Measurements from ENCODE around the gene ARHGAP40.

Gene ARHGAP40

DNA sequence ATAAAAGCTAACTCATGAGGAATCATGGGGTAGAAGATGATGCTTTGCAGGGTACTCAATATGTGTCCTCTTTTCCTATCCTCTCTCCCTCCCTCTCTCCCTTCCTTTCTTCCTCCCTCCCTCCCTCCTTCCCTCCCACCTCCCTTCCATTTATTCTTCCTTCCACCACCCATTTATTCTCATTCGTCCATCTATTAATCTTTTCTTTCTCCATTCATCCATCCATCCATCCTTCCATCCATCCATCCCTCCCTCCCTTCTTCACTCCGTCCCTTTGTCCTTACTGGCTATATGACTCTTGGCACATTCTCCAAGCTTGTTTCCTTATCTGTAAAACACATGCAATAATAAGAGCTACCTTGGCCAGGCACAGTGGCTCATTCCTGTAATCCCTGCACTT, 40.9 kb downstream of the ARHGAP40 start (continued):
- TF ChIP-seq, protein P1, sequence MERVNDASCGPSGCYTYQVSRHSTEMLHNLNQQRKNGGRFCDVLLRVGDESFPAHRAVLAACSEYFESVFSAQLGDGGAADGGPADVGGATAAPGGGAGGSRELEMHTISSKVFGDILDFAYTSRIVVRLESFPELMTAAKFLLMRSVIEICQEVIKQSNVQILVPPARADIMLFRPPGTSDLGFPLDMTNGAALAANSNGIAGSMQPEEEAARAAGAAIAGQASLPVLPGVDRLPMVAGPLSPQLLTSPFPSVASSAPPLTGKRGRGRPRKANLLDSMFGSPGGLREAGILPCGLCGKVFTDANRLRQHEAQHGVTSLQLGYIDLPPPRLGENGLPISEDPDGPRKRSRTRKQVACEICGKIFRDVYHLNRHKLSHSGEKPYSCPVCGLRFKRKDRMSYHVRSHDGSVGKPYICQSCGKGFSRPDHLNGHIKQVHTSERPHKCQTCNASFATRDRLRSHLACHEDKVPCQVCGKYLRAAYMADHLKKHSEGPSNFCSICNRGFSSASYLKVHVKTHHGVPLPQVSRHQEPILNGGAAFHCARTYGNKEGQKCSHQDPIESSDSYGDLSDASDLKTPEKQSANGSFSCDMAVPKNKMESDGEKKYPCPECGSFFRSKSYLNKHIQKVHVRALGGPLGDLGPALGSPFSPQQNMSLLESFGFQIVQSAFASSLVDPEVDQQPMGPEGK (CRISPR knock-in tag; IDR thresholded peaks at IDR 0.05; ENCODE audit: borderline replicate concordance) = no peak
- TF ChIP-seq, protein P2, sequence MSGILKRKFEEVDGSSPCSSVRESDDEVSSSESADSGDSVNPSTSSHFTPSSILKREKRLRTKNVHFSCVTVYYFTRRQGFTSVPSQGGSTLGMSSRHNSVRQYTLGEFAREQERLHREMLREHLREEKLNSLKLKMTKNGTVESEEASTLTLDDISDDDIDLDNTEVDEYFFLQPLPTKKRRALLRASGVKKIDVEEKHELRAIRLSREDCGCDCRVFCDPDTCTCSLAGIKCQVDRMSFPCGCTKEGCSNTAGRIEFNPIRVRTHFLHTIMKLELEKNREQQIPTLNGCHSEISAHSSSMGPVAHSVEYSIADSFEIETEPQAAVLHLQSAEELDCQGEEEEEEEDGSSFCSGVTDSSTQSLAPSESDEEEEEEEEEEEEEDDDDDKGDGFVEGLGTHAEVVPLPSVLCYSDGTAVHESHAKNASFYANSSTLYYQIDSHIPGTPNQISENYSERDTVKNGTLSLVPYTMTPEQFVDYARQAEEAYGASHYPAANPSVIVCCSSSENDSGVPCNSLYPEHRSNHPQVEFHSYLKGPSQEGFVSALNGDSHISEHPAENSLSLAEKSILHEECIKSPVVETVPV (CRISPR knock-in tag; IDR thresholded peaks at IDR 0.05) = no peak
- TF ChIP-seq ARNTL (CRISPR knock-in tag; IDR thresholded peaks at IDR 0.05; ENCODE audit: borderline replicate concordance, low read depth) = no peak
- TF ChIP-seq GLIS3 (CRISPR knock-in tag; IDR thresholded peaks at IDR 0.05) = no peak

DNA sequence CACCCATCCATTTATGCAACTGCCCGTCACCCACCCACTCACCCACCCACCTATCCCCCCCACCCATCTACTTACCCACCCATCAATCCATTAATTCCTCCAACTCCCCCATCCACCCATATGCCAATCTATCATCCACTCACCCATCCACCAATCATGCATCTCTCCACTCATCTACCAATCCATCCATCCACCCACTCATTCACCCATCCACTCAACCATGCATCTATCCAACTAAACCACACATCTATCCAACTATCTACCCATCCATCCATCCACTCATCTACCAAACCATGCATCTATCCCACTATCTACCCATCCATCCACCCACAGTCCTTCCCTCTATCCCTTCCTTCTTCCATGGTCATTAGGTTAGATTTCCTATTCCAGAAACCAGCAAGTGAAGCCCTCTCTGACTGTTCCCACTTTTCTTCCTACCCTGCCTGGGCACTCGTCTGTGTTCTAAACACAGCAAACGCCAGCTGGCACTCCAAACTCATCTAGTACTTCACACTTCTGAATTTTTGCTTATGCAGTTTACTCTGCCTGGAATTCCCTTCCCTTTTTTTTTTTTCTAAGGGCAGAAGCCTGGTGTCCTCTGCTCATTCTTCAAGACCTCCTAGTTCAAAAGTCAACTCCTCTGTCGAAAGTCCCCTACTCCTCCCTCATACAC, 43.1 kb downstream of the ARHGAP40 start:
- TF ChIP-seq GLIS3 (CRISPR knock-in tag; IDR thresholded peaks at IDR 0.05) (no peak), OSR1 (CRISPR knock-in tag; IDR thresholded peaks at IDR 0.05) (no peak), ZNF70 (CRISPR knock-in tag; IDR thresholded peaks at IDR 0.05) (no peak)
- no peak for ATAC-seq

DNA sequence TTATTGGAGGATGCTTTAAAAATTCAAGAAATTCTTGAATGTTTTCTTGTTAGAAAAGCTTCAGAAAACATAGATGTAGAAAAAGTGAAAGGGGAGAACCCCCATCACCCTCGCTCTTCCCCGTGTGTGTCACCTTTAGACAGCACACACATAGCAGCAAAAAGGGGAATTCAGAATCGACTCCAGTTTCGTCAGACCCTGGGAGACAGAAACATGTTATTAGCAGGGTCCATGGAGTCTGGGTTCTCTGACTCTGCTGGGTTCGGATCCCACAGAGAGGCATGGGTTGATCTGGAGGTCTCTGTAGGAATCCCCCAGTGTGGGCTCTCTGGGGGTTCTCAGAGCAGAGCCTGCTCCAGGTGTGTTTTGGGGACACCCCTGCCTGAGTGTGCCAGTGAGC, 43.7 kb downstream of the ARHGAP40 start:
- no peak for ATAC-seq
- TF ChIP-seq RARB (CRISPR knock-in tag; IDR thresholded peaks at IDR 0.05) (no peak), ISL1 (CRISPR knock-in tag; IDR thresholded peaks at IDR 0.05) (no peak), ZNF70 (CRISPR knock-in tag; IDR thresholded peaks at IDR 0.05) (no peak), BACH2 (CRISPR knock-in tag; IDR thresholded peaks at IDR 0.05; ENCODE audit: borderline replicate concordance) (no peak), ZNF565 (CRISPR knock-in tag; conservative IDR thresholded peaks at IDR 0.05; ENCODE audit: low read depth) (no peak), ZC3H10 (CRISPR knock-in tag; IDR thresholded peaks at IDR 0.05) (no peak), SNAI2 (CRISPR knock-in tag; IDR thresholded peaks at IDR 0.05) (no peak), ESRRG (CRISPR knock-in tag; IDR thresholded peaks at IDR 0.05) (no peak), GLIS3 (CRISPR knock-in tag; IDR thresholded peaks at IDR 0.05) (no peak), TCF4 (CRISPR knock-in tag; IDR thresholded peaks at IDR 0.05; ENCODE audit: borderline replicate concordance) (no peak)
- TF ChIP-seq, protein P1 (CRISPR knock-in tag; IDR thresholded peaks at IDR 0.05; ENCODE audit: borderline replicate concordance) = no peak

DNA sequence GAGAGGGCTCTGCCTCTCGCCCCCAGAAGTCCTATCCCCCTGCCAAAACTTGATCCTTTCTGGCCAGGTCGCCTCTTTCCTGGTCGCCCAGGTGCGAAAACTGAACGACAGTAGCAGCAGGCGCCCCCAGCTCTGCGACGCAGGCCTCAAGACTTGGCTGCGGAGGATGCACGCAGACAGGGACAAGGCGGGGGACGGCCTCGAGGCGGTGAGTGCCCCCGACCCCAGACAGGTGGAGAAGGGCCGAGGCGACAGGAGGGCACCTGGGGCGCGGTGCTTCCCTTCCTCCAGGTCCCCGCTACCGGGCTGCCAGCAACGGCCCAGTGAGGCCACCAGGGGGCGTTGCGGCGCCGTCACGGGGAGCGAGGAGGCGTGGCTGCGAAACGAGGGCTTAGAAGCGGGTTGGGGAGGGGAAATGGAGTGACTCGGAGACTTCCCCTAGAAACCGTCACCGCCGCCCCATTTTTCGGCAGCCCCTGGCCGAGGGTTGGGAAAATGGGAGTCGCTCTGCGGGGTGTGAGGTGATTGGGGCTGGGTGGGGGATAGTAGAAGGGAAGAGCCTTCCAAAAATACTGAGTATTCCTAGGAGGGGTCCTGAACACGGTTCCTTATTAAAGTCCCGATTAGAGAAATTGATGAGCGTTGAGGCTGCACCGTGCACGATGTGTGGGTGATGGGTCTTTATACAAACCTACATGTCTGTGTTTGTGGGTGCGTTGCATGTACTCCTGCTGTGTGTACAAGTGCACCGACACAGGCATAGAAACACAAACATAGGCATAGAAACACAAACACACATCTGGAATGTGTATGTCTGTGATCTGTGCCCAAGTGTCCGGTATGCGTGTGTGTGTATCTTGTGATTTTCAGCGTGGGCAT, 44.6 kb downstream of the ARHGAP40 start:
- TF ChIP-seq GLIS3 (CRISPR knock-in tag; IDR thresholded peaks at IDR 0.05) (no peak), ZFP3 (CRISPR knock-in tag; IDR thresholded peaks at IDR 0.05) (no peak), ZC3H10 (CRISPR knock-in tag; IDR thresholded peaks at IDR 0.05) (no peak)
- TF ChIP-seq, protein P1 (CRISPR knock-in tag; IDR thresholded peaks at IDR 0.05; ENCODE audit: borderline replicate concordance) = no peak
- TF ChIP-seq, protein P2 (CRISPR knock-in tag; IDR thresholded peaks at IDR 0.05) = no peak
- ATAC-seq = peak; percentile 93
